NB4 (cell line): ENCODE results near the gene PTPN3.

ENCODE experiments used
- DNase-seq: peaks from one replicate; pipeline ENCODE4 v3.0.0; 2010; ENCODE audit warnings: low read depth
- H3K4me3 ChIP-seq: one replicate; pipeline ENCODE4 v1.5.1; 2011; ENCODE audit warnings: mild to moderate bottlenecking, low read depth, low read length, moderate library complexity
- CTCF ChIP-seq: IDR thresholded peaks from one replicate; pipeline ENCODE4 v1.5.1; 2012; ENCODE audit warnings: low read depth, low read length
- MAX ChIP-seq: IDR thresholded peaks from 2 replicates; pipeline ENCODE4 v1.6.1; 2011; ENCODE audit warnings: low read depth, low read length
- MYC ChIP-seq: IDR thresholded peaks from 2 replicates; pipeline ENCODE4 v1.6.1; 2011; ENCODE audit warnings: low read depth, low read length
- POLR2A ChIP-seq: IDR thresholded peaks from 2 replicates; pipeline ENCODE4 v1.6.1; 2011; ENCODE audit warnings: mild to moderate bottlenecking; ENCODE audit not compliant: insufficient read length; ENCODE audit errors: extremely low read depth

Gene PTPN3

DNA sequence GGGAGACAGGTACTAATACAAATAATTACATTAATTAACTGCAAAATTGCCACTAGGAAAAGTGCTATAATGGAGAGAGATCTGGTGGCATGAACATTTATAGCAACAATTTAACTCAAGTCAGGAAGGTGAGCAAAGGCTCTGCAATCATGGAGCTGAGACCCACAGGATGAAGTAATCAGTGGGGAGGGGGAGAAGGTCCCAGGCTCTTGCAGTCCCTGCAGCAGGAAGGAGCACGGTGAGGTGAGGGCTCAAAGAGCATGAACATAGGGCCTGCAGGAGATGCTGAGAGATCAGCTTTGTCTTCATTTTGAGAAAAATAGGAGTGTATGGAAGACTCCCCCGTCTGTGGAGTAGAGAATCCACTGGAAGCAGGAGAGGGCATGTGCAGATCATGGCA, 6.5 kb downstream of the PTPN3 start:
- TF ChIP-seq MAX (no peak), MYC (no peak), POLR2A (no peak), CTCF (no peak)
- DNase-seq: no peak
- H3K4me3 ChIP-seq: no peak overlapping the region

GRCh38 chr9:109488791-109489492, 9.2 kb downstream of the PTPN3 start:
- no peak overlapping the region for H3K4me3 ChIP-seq
- DNase-seq: no peak
- TF ChIP-seq CTCF: no peak
- TF ChIP-seq POLR2A: no peak
- TF ChIP-seq MYC: no peak
- no peak for TF ChIP-seq MAX

GRCh38 chr9:109488351-109488750, 9.8 kb downstream of the PTPN3 start:
- no peak for DNase-seq
- TF ChIP-seq MYC (no peak), MAX (no peak), POLR2A (no peak), CTCF (no peak)
- no peak overlapping the region for H3K4me3 ChIP-seq

- H3K4me3 ChIP-seq: no peak overlapping the region
- TF ChIP-seq MAX (no peak), MYC (no peak), CTCF (no peak)
- DNase-seq: no peak
Observed at GRCh38 chr9:109487247-109487646, 10.9 kb downstream of the PTPN3 start.

DNA sequence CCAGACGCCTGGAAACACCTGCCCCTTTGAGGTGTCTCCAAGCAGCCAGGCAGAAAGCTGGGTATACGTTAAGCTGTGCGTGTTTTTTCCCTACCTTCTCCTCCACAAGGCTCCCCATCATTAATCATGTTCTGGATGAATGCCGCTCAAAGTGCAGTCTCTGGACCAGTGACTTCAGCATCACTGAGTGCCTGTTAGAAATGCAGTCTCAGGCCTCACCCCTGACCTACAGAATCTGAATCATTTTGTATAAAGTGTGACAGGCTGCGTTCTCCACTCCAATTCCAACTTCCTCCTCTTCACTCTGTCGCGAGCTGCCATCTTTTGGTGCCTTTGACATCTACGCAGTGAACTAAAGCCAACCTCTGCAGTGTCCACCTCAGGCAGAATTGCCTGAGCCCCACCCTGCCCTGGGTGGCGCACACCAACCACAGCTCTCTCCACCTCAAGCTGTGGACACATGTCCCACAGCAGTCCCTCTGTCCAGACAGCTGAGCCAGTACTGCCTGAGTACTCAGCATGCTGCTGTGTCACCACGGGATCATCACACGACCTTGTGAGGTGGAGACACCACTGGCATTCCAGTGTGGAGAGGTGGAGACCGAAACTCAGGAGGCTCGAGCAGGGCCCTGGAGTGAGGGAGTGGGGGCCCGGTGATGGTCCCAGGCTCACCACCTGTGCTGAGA, 14.2 kb downstream of the PTPN3 start:
- TF ChIP-seq MYC (no peak), CTCF (no peak), MAX (no peak), POLR2A (no peak)
- no peak for DNase-seq

More for the DNA sequence above, 14.2 kb downstream of the PTPN3 start:
- H3K4me3 ChIP-seq: no peak overlapping the region
